PC-9 (cell line): Measurements from ENCODE around the gene TMCC2. TPM values are rescaled to one million over a fixed set of nuclear protein-coding genes. Genes with fewer than 3 reads are reported as not detected.

Experiments used
- BruUV-seq: library from RNA; stranded (reverse); fragments of 400-500 nt; replicated peaks from 2 replicates; lab custom pipeline; 2021; lab: Mats Ljungman, UMichigan
- CTCF ChIA-PET: fragments of 300-600 bp; sonication (Branson Sonifier 250); formaldehyde crosslinking; loops from one replicate; lab custom pipeline; 2022; ENCODE audit warnings: antibody characterized with exemption; lab: Charles Lee
- POLR2A ChIA-PET: fragments of 300-600 bp; sonication (Branson Sonifier 250); formaldehyde crosslinking; loops from one replicate; lab custom pipeline; 2022; ENCODE audit warnings: antibody characterized with exemption; ENCODE audit not compliant: unreplicated experiment; lab: Charles Lee
- DNase-seq, 2 experiments: peaks; one replicate each; pipeline versions ENCODE4 v3.0.0 to v3.0.0-alpha.2; 2015 to 2022; ENCODE audit warnings: mixed read lengths in 1 of 2
- H2AFZ ChIP-seq: fragments of 200-600 bp; sonication (generic); 2 replicates; pipeline ENCODE4 v1.8.1; 2017; ENCODE audit warnings: antibody characterized with exemption
- H3F3A ChIP-seq: fragments of 200-600 bp; sonication (generic); 2 replicates; pipeline ENCODE4 v1.8.1; 2017; ENCODE audit warnings: antibody characterized with exemption, mild to moderate bottlenecking, low read depth; ENCODE audit not compliant: insufficient read depth
- H3K27ac ChIP-seq: fragments of 200-600 bp; sonication (generic); 2 replicates; pipeline ENCODE4 v1.6.1; 2016; ENCODE audit warnings: mixed run types
- H3K27me3 ChIP-seq: fragments of 200-600 bp; sonication (generic); 2 replicates; pipeline ENCODE4 v1.6.1; 2016; ENCODE audit warnings: low read depth, mixed run types; ENCODE audit not compliant: insufficient read depth
- H3K36me3 ChIP-seq: fragments of 200-600 bp; sonication (generic); 2 replicates; pipeline ENCODE4 v1.6.1; 2016; ENCODE audit warnings: low read depth, mixed run types
- H3K4me1 ChIP-seq: fragments of 200-600 bp; sonication (generic); replicated peaks from 2 replicates; pipeline ENCODE4 v1.6.1; 2016; ENCODE audit warnings: mixed run types; ENCODE audit not compliant: insufficient read depth
- H3K4me2 ChIP-seq: fragments of 200-600 bp; sonication (generic); 2 replicates; pipeline ENCODE4 v1.6.1; 2017; ENCODE audit warnings: mixed run types
- H3K4me3 ChIP-seq: fragments of 200-600 bp; sonication (generic); 2 replicates; pipeline ENCODE4 v1.6.1; 2016; ENCODE audit warnings: mixed run types
- H3K79me2 ChIP-seq: fragments of 200-600 bp; sonication (generic); 2 replicates; pipeline ENCODE4 v1.6.1; 2017; ENCODE audit warnings: low read depth, mixed run types
- H3K9me2 ChIP-seq: fragments of 200-600 bp; sonication (generic); 2 replicates; pipeline ENCODE4 v1.8.1; 2017; ENCODE audit warnings: mild to moderate bottlenecking; ENCODE audit not compliant: insufficient read depth
- H3K9me3 ChIP-seq: fragments of 200-600 bp; sonication (generic); 2 replicates; pipeline ENCODE4 v1.8.1; 2016; ENCODE audit warnings: low read depth; ENCODE audit not compliant: insufficient read depth
- H4K20me1 ChIP-seq: fragments of 200-600 bp; sonication (generic); 2 replicates; pipeline ENCODE4 v1.8.1; 2017; ENCODE audit not compliant: insufficient read depth
- EZH2 ChIP-seq: fragments of 200-600 bp; sonication (generic); IDR thresholded peaks from 2 replicates; pipeline ENCODE4 v1.8.0; 2017; ENCODE audit warnings: antibody characterized with exemption, low read depth
- intact Hi-C: fragments of 100-400 bp; cut with micrococcal nuclease; formaldehyde crosslinking; loops from one replicate; pipeline ENCODE4 v1.10.0; 2022; ENCODE audit not compliant: unreplicated experiment
- total RNA-seq: library from RNA; stranded (reverse); gene quantifications from 2 replicates; pipeline ENCODE4 v1.2.3, GENCODE V29; 2021
- TF ChIP-seq, protein P1 (sequence below): fragments of 200-600 bp; sonication (generic); conservative IDR thresholded peaks from 2 replicates; pipeline ENCODE4 v1.6.1; 2017; ENCODE audit warnings: mixed run types, antibody characterized with exemption, mild to moderate bottlenecking, moderate library complexity

The TMCC2 gene
- total RNA-seq, 1 experiment from 2014 or later, result 0.79 TPM

DNA sequence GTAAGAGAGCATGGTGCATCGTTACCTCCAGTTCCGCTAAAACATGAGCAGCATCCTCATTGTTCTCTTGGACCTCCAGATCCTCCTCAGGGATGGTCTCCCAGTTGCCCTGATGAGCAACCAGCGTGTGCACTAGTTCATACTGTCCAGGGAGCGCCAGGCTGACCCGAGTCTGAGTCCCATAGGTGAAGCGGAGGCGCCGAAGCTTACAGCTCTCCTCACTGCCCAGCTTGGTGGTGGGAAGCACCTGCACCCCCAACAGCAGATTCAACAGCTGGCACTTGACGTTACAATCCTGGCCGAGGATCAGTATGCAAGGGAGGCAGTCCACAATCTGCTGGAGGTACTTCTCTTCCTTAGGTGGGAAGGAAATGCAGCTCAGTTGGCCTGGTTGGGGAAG, 40.3 kb upstream of the TMCC2 start:
- H3K36me3 ChIP-seq, result no peaks in the 10 kb centered on the region
- BruUV-seq, result no TSS peak
- H4K20me1 ChIP-seq, result no peaks in the 10 kb centered on the region; the same call in 1 of the 2 replicates
- ChIA-PET CTCF (no interaction called here), POLR2A (no interaction called here)
- no peaks in the 10 kb centered on the region; the same call in 1 of the 2 replicates for H3F3A ChIP-seq
- H3K4me2 ChIP-seq, result no peak overlapping the region
- H3K4me3 ChIP-seq, result no peak overlapping the region
- DNase-seq, result no peak
- intact Hi-C loops, result no loop called here
- no peak overlapping the region for H2AFZ ChIP-seq
- no peaks in the 10 kb centered on the region for H3K9me3 ChIP-seq
- no peaks in the 10 kb centered on the region for H3K79me2 ChIP-seq
- H3K27me3 ChIP-seq, result no peaks in the 10 kb centered on the region
- H3K9me2 ChIP-seq, result no peaks in the 10 kb centered on the region
- no peak overlapping the region for H3K27ac ChIP-seq
- peaks cover 8% of the 10 kb centered on the region; the same call in 1 of the 2 replicates for H3K4me1 ChIP-seq
- TF ChIP-seq EZH2, result no peak
- TF ChIP-seq, protein P1, sequence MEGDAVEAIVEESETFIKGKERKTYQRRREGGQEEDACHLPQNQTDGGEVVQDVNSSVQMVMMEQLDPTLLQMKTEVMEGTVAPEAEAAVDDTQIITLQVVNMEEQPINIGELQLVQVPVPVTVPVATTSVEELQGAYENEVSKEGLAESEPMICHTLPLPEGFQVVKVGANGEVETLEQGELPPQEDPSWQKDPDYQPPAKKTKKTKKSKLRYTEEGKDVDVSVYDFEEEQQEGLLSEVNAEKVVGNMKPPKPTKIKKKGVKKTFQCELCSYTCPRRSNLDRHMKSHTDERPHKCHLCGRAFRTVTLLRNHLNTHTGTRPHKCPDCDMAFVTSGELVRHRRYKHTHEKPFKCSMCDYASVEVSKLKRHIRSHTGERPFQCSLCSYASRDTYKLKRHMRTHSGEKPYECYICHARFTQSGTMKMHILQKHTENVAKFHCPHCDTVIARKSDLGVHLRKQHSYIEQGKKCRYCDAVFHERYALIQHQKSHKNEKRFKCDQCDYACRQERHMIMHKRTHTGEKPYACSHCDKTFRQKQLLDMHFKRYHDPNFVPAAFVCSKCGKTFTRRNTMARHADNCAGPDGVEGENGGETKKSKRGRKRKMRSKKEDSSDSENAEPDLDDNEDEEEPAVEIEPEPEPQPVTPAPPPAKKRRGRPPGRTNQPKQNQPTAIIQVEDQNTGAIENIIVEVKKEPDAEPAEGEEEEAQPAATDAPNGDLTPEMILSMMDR, result no peak

- BruUV-seq, result no TSS peak
- DNase-seq, result peak in 1 of 2 experiments; percentile 43
- TF ChIP-seq, protein P1, result no peak
- TF ChIP-seq EZH2, result no peak
Observed at GRCh38 chr1:205188098-205188497, 39.6 kb upstream of the TMCC2 start.

DNA sequence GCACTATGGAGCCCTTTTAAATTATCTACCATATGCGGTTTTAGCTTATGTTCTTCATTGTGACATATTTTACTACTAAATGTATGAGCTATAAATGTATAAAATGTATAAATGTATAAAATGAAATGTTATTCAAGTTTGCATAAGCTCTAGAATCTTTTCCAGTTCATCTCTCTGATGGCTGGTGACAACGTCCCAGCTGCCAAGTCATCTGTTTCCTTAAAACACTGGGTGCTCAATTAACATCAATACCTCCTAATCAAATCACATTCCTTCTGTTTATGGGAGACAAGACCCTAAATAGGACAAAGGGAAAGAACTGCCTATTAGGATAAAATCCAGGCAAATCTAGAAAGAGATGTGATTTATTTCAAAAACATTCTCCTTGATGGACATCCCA, 39.1 kb upstream of the TMCC2 start:
- no peaks in the 10 kb centered on the region; the same call in 1 of the 2 replicates for H4K20me1 ChIP-seq
- no peaks in the 10 kb centered on the region for H3K36me3 ChIP-seq
- intact Hi-C loops, result no loop called here
- no TSS peak for BruUV-seq
- H3K4me3 ChIP-seq, result no peak overlapping the region
- H3K4me1 ChIP-seq, result peaks cover 8% of the 10 kb centered on the region; the same call in 1 of the 2 replicates
- no peak for TF ChIP-seq EZH2
- TF ChIP-seq, protein P1, result no peak
- H3K79me2 ChIP-seq, result no peaks in the 10 kb centered on the region
- no peak overlapping the region for H3K27ac ChIP-seq
- no peak overlapping the region for H3K4me2 ChIP-seq
- no peak for DNase-seq
- no peaks in the 10 kb centered on the region for H3K27me3 ChIP-seq
- no peak overlapping the region for H2AFZ ChIP-seq
- POLR2A ChIA-PET, result no interaction called here
- no peaks in the 10 kb centered on the region; the same call in 1 of the 2 replicates for H3F3A ChIP-seq
- CTCF ChIA-PET, result no interaction called here
- H3K9me3 ChIP-seq, result no peaks in the 10 kb centered on the region
- no peaks in the 10 kb centered on the region for H3K9me2 ChIP-seq

More at GRCh38 chr1:205188098-205188497, 39.6 kb upstream of the TMCC2 start:
- Histone ChIP-seq H3K4me2 (no peak overlapping the region), H4K20me1 (no peaks in the 10 kb centered on the region; the same call in 1 of the 2 replicates), H2AFZ (no peak overlapping the region), H3K36me3 (no peaks in the 10 kb centered on the region), H3K4me1 (peaks cover 8% of the 10 kb centered on the region; the same call in 1 of the 2 replicates), H3K4me3 (no peak overlapping the region), H3K27me3 (no peaks in the 10 kb centered on the region), H3K27ac (no peak overlapping the region), H3K9me3 (no peaks in the 10 kb centered on the region), H3K9me2 (no peaks in the 10 kb centered on the region), H3K79me2 (no peaks in the 10 kb centered on the region), H3F3A (no peaks in the 10 kb centered on the region; the same call in 1 of the 2 replicates)
- intact Hi-C loops, result no loop called here
- POLR2A ChIA-PET, result no interaction called here
- CTCF ChIA-PET, result no interaction called here
